HT-29 (cell line): ENCODE data around the gene HSPA5. TPM values are rescaled to one million over a fixed set of nuclear protein-coding genes. Genes with fewer than 3 reads are reported as not detected.
"Not testable (repeated sequence)": the region's sequence is repeated elsewhere in the genome, so short reads cannot be mapped to it uniquely, and the experiment has no call there.

Experiments
- DNase-seq: peaks from one replicate; pipeline ENCODE4 v3.0.0-alpha.2; 2015; ENCODE audit warnings: low spot score
- total RNA-seq: library from RNA; depleted of rRNA; stranded (reverse); fragments of >200 nt; shearing (Covaris generic); gene quantifications from 2 replicates; pipeline ENCODE4 v1.2.3, GENCODE V29; 2014

HSPA5 gene
- total RNA-seq, 1 experiment from 2014 or later, result 48.0 TPM

GRCh38 chr9:125243792-125244260 lies 2.7 kb upstream of the HSPA5 start:
- DNase-seq, result no peak

GRCh38 chr9:125241863-125242739 lies 958 bp upstream of the HSPA5 start:
- DNase-seq, result no peak

- peak; percentile 55 for DNase-seq
Observed at GRCh38 chr9:125240649-125240999, 519 bp downstream of the HSPA5 start.

GRCh38 chr9:125239631-125240597 lies 1.2 kb downstream of the HSPA5 start:
- DNase-seq, result no peak

GRCh38 chr9:125238915-125239446 lies 2.2 kb downstream of the HSPA5 start:
- DNase-seq, result no peak

- no peak for DNase-seq
Observed at GRCh38 chr9:125238127-125238914, 2.8 kb downstream of the HSPA5 start.

- DNase-seq, result not testable (repeated sequence)
Observed at GRCh38 chr9:125236520-125237159, 4.5 kb downstream of the HSPA5 start.

- no peak for DNase-seq
Observed at GRCh38 chr9:125235804-125236519, 5.2 kb downstream of the HSPA5 start.

GRCh38 chr9:125234099-125234498 lies 7.0 kb downstream of the HSPA5 start:
- DNase-seq, result not testable (repeated sequence)

GRCh38 chr9:125233678-125234077 lies 7.5 kb downstream of the HSPA5 start:
- DNase-seq, result no peak

GRCh38 chr9:125227761-125228160 lies 13.4 kb downstream of the HSPA5 start:
- no peak for DNase-seq

- DNase-seq, result not testable (repeated sequence)
Observed at GRCh38 chr9:125224858-125225257, 16.3 kb downstream of the HSPA5 start.

- DNase-seq, result no peak
Observed at GRCh38 chr9:125218621-125219020, 22.5 kb downstream of the HSPA5 start.

- DNase-seq, result no peak
Observed at GRCh38 chr9:125214186-125214585, 27.0 kb downstream of the HSPA5 start.

- no peak for DNase-seq
Observed at GRCh38 chr9:125204477-125204876, 36.7 kb downstream of the HSPA5 start.

GRCh38 chr9:125202846-125203618 lies 38.1 kb downstream of the HSPA5 start:
- DNase-seq, result no peak

GRCh38 chr9:125200216-125201047 lies 40.7 kb downstream of the HSPA5 start, which contains the start of gene RABEPK:
Gene RABEPK (plus strand): TSS chr9:125200542. CDS start chr9:125203014, 2,472 bp downstream.
- peak; percentile 97 for DNase-seq

- not testable (repeated sequence) for DNase-seq
Observed at GRCh38 chr9:125195591-125195990, 45.6 kb downstream of the HSPA5 start.
